HG02981 (cell line): ENCODE results near the gene NTSR1.
"Not testable (repeated sequence)": the region's sequence is repeated elsewhere in the genome, so short reads cannot be mapped to it uniquely, and the experiment has no call there.

ENCODE experiments used
- ATAC-seq: cut with Tn5 transposase; IDR thresholded peaks from one replicate; pipeline ENCODE4 v1.9.1; 2021; ENCODE audit warnings: mild to moderate bottlenecking, moderate library complexity; ENCODE audit not compliant: unreplicated experiment

Gene NTSR1

GRCh38 chr20:62671765-62672164 is 36.9 kb upstream of the NTSR1 start:
- no peak for ATAC-seq

DNA sequence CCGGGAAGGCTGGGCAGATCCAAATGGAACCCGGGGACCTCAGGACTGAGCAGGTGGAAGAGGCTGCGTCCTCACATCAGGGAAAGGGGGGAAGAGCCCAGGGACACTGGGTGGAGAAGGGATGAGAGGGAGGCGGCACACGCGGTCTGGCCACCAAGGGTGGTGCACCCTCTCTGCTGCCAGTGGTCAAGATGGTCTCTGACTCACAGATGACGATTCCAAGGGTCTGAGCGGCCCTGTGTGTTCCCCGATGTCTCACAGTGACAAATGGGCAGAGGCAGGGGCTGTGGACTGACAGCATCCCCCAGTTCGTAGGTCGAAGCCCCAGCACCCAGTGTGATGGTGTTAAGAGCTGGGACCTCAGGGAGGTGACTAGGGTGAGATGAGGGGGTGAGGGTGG is 34.3 kb upstream of the NTSR1 start:
- no peak for ATAC-seq

DNA sequence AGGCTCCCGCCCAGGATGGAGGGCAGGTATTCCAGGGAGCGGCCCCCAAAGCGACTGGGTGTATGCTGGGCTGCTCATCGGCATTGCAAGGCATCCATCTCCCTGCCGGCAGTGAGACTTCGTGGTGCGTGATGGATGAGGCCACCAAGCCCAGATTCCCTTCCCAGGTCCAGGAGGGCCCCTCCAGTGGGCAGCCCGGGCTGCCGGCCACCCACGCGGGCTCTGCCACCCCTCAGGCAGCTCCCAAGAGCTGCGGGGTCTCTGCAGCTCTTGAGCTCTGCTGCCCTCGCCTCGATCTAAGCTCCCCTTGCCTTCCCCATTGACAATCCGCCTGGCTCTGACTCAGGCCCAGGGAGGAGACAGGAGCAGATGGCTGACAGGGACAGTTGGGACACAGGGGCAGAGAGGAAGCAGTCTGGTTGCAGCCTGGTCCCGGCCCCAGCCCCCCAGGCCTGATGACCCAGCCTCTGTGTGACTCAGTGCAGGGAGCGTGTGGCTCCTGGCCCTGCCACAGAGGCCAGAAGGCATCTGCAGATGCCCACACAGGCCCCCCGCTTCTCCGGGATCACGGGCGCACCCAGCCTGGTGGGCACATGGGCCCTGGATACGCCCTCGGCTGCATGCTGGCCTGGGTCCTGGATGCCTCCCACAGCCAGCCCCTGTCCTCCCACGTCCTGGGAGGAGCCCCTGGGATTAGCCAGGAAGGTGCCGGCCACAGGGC is 33.3 kb upstream of the NTSR1 start:
- no peak for ATAC-seq

GRCh38 chr20:62675877-62676260 is 32.8 kb upstream of the NTSR1 start:
- no peak for ATAC-seq

GRCh38 chr20:62676976-62677375 is 31.7 kb upstream of the NTSR1 start:
- ATAC-seq = no peak

DNA sequence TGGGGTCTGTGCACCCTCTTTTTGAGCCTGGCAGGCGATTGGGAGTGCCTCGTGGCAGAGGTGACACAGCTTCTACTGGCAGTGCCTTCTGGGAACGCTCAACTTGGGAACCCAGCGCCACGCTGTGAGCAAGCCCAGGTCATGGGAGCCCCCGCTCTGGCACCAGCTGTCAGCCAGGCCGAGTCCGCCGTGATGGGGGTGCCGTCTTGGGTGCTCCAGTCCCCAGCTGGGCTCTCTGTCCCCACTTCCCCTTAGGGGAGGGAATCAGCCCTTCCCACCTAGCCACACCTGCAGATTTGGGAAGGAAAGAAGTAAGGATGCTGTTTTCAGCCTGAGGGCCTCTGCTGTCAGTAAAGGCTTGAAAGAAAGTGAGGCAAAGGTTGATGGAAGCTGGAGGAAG is 31.0 kb upstream of the NTSR1 start:
- ATAC-seq = no peak

- no peak for ATAC-seq
These were observed 30.1 kb upstream of the NTSR1 start for GRCh38 chr20:62678553-62678952.

GRCh38 chr20:62679978-62680589 is 28.6 kb upstream of the NTSR1 start:
- no peak for ATAC-seq

DNA sequence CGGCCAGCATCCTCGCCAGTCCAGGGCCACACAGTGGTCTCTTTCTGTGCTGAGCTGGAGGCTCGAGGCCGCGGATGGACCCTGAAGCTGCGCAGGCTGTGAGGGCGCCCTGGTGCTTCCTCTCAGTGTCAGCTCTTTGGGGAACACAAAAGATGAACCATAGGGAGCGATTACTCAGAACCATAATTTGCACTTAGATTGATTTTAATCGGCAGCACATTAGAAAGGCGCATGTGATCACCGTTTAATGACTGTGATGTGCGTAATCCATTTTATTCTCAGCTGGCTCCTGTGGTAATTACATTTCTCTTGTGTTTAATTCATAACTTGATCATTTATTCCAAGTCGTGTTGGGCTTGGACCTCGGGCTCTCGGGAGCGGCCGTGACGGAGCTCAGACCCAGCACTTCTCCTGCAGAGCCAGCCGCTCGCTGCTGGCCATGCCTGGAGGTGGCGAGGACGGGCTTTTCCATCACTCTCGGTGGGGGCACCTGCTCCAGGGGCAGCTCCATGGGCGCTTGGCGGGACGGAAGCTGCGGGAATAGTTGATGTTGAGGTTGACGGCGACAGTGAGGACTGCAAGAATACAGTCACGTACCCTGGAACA is 25.6 kb upstream of the NTSR1 start:
- ATAC-seq = no peak

GRCh38 chr20:62683660-62684322 is 24.8 kb upstream of the NTSR1 start:
- ATAC-seq = not testable (repeated sequence)

- ATAC-seq = no peak
These were observed 23.7 kb upstream of the NTSR1 start for GRCh38 chr20:62684981-62685380.

- no peak for ATAC-seq
These were observed 22.7 kb upstream of the NTSR1 start for GRCh38 chr20:62685781-62686555.

GRCh38 chr20:62686869-62687830 is 21.5 kb upstream of the NTSR1 start:
- no peak for ATAC-seq

DNA sequence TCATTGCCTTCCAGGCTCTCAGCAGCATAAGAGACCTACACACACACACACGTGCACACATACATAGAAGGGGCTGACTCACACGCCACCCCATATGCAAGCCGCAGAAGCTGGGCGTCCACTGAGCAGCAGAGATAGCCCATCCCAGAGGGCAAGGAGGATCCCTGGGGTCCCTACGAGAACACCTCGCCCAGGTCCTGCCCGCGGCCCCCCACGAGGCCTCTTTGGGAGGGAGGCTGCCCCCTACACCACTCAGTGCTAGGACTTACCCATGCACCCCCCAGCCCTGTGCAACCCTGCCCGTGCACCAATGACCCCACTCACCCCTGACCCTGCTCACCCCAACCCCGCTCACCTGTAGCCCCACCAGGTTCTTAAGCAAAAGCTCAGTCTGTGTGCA is 20.6 kb upstream of the NTSR1 start:
- ATAC-seq = no peak

- ATAC-seq = no peak
These were observed 19.7 kb upstream of the NTSR1 start for GRCh38 chr20:62688855-62689460.

- no peak for ATAC-seq
These were observed 18.8 kb upstream of the NTSR1 start for GRCh38 chr20:62689861-62690260.

DNA sequence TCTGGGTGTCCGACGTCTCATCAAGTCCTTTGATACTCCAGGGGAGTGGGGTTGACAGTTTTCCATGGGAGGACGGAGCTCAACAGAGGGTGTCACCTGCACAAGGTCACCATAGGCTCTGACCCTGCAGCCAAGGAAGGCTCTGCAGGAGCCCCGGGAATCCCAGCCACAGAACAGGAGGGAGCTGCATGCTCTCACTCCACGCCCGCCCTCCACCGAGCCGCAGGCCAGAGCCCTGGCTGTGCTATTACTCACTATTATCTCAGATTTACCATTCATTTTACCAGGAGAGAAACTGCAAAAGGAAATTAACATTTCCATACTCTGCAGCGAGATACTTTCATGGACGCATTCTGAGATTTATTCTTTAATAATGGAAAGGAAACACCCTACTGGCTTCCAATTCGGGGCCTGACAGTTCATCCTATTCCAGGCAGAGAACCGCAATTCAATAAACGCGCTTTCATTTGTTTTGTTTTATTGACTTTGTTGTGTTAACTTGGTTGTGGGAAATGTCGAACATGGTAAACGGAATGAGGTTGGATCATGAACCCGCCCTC is 18.3 kb upstream of the NTSR1 start:
- ATAC-seq = no peak

DNA sequence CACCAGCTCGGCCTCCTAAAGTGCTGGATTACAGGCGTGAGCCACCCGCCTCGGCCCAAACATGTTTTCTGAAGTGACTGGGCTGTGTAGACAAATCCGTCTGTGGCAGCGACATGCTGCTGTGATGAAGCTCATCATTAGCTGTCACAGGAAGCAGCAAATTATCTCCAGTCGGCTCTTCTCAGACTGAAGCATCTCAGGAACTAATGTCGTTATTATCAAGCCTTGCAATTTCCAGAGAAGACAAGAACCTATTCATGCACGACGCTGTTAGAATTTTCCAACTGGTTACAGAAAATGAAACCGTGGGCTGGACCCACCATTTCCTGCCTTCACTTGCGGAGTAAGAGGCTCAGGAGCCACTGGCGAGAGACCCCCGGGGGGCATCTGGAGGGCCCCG is 17.1 kb upstream of the NTSR1 start:
- no peak for ATAC-seq

GRCh38 chr20:62692176-62692575 is 16.5 kb upstream of the NTSR1 start:
- ATAC-seq = no peak
